Measurements from ENCODE around the gene ADGRV1.

ADGRV1 gene

DNA sequence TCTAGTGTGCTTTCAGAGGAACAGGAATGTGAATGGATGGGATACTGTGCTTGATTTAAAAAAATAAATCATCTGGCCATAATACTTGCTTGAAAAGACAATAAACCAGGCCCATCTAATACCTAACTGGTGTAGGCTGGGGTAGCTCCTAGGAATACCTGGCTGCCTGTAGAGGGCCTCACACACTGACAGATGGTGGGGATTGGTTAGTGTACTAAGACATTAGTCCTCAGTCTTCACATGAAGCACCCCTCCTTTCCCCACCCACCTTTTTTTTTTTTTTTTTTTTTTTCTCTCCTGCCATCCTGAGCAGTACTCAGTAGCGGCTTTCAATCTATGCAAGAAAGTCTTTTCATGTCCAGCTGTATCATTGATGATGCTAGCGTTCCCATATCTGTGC lies 130.5 kb downstream of the ADGRV1 start:
- H3K4me3 ChIP-seq (replicated peaks; ENCODE audit: insufficient read depth, low read length), result no peak overlapping the region
- DNase-seq (ENCODE audit: low read depth in 1 of 2, low spot score in 1 of 2), result no peak
- no peak overlapping the region for H3K27ac ChIP-seq (replicated peaks)
- no peaks in the 10 kb centered on the region for H3K27me3 ChIP-seq (ENCODE audit: insufficient read depth, poor library complexity, severe bottlenecking)
- no peak for TF ChIP-seq POLR2AphosphoS5 (IDR thresholded peaks at IDR 0.05; ENCODE audit: low read depth)
- no peak for TF ChIP-seq GABPA (IDR thresholded peaks at IDR 0.05; ENCODE audit: low read depth)
- no peak for TF ChIP-seq CTCF (IDR thresholded peaks at IDR 0.05; ENCODE audit: insufficient read depth, low read length)
- no peak for TF ChIP-seq REST (IDR thresholded peaks at IDR 0.05; ENCODE audit: insufficient replicate concordance, low read depth)
- TF ChIP-seq SPI1 (IDR thresholded peaks at IDR 0.05; ENCODE audit: borderline replicate concordance, low read depth), result no peak

GRCh38 chr5:90690307-90690706 lies 131.7 kb downstream of the ADGRV1 start:
- Histone ChIP-seq H3K4me3 (replicated peaks; ENCODE audit: insufficient read depth, low read length) (no peak overlapping the region), H3K27ac (replicated peaks) (no peak overlapping the region), H3K27me3 (ENCODE audit: insufficient read depth, poor library complexity, severe bottlenecking) (no peaks in the 10 kb centered on the region)
- no peak for DNase-seq (ENCODE audit: low read depth in 1 of 2, low spot score in 1 of 2)
- TF ChIP-seq SPI1 (IDR thresholded peaks at IDR 0.05; ENCODE audit: borderline replicate concordance, low read depth) (no peak), GABPA (IDR thresholded peaks at IDR 0.05; ENCODE audit: low read depth) (no peak), POLR2AphosphoS5 (IDR thresholded peaks at IDR 0.05; ENCODE audit: low read depth) (no peak), CTCF (IDR thresholded peaks at IDR 0.05; ENCODE audit: insufficient read depth, low read length) (no peak), REST (IDR thresholded peaks at IDR 0.05; ENCODE audit: insufficient replicate concordance, low read depth) (no peak)

GRCh38 chr5:90691533-90691932 lies 132.9 kb downstream of the ADGRV1 start:
- DNase-seq (ENCODE audit: low read depth in 1 of 2, low spot score in 1 of 2), result no peak
- no peaks in the 10 kb centered on the region for H3K27me3 ChIP-seq (ENCODE audit: insufficient read depth, poor library complexity, severe bottlenecking)
- no peak overlapping the region for H3K27ac ChIP-seq (replicated peaks)
- H3K4me3 ChIP-seq (replicated peaks; ENCODE audit: insufficient read depth, low read length), result no peak overlapping the region
- TF ChIP-seq REST (IDR thresholded peaks at IDR 0.05; ENCODE audit: insufficient replicate concordance, low read depth), result no peak
- TF ChIP-seq GABPA (IDR thresholded peaks at IDR 0.05; ENCODE audit: low read depth), result no peak
- TF ChIP-seq POLR2AphosphoS5 (IDR thresholded peaks at IDR 0.05; ENCODE audit: low read depth), result no peak
- TF ChIP-seq SPI1 (IDR thresholded peaks at IDR 0.05; ENCODE audit: borderline replicate concordance, low read depth), result no peak
- TF ChIP-seq CTCF (IDR thresholded peaks at IDR 0.05; ENCODE audit: insufficient read depth, low read length), result no peak

Data from HL-60 (cell line).